HCT116 (cell line): ENCODE results near the gene GHRHR.

ENCODE experiments used
- CTCF ChIP-seq, 3 experiments: fragments of 200-600 bp in 1 of 3; sonication (generic) in 1 of 3; IDR thresholded peaks in 2 of 3; conservative IDR thresholded peaks in 1 of 3; 2 replicates each; pipeline ENCODE4 v1.5.1; 2012 to 2017; ENCODE audit warnings: low read depth in 2 of 3, low read length in 2 of 3, antibody characterized with exemption in 1 of 3, borderline replicate concordance in 1 of 3, control low read depth in 1 of 3, mild to moderate bottlenecking in 1 of 3, mixed read lengths in 1 of 3, mixed run types in 1 of 3, moderate library complexity in 1 of 3; ENCODE audit not compliant: insufficient read depth in 1 of 3
- EZH2 ChIP-seq: fragments of 200-600 bp; sonication (generic); IDR thresholded peaks from 2 replicates; pipeline ENCODE4 v1.6.1; 2017; ENCODE audit warnings: antibody characterized with exemption, mixed run types
- POLR2A ChIP-seq: IDR thresholded peaks from 2 replicates; pipeline ENCODE4 v1.7.0; 2011; ENCODE audit warnings: borderline replicate concordance; ENCODE audit not compliant: insufficient read depth, insufficient read length; ENCODE audit errors: extremely low read depth
- POLR2AphosphoS5 ChIP-seq: IDR thresholded peaks from 2 replicates; pipeline ENCODE4 v1.6.1; 2011; ENCODE audit warnings: mild to moderate bottlenecking, low read depth, low read length, moderate library complexity
- YY1 ChIP-seq: IDR thresholded peaks from 2 replicates; pipeline ENCODE4 v1.6.1; 2011; ENCODE audit warnings: low read length, low read depth, moderate library complexity, mild to moderate bottlenecking; ENCODE audit not compliant: insufficient replicate concordance; ENCODE audit errors: extremely low read depth
- ZFX ChIP-seq: fragments of 450-650 bp; IDR thresholded peaks from 2 replicates; pipeline ENCODE4 v1.6.1; 2017

- TF ChIP-seq CTCF (IDR thresholded peaks at IDR 0.05 in 2 of 3, conservative IDR thresholded peaks at IDR 0.05 in 1 of 3; ENCODE audit: borderline replicate concordance in 1 of 3, insufficient read depth in 1 of 3, low read depth in 2 of 3, low read length in 2 of 3) (no peak), POLR2AphosphoS5 (no peak), POLR2A (no peak), YY1 (no peak), EZH2 (no peak), ZFX (no peak)
Measured at GRCh38 chr7:30925117-30925516, 38.6 kb upstream of the GHRHR start.
